ENCODE results near the gene LY6G5C.
A peak's percentile ranks its signal among the peaks of the same experiment; 100 is the strongest.
"Not testable (repeated sequence)": the region's sequence is repeated elsewhere in the genome, so short reads cannot be mapped to it uniquely, and the experiment has no call there.

The LY6G5C gene

GRCh38 chr6:31712296-31712695 is 31.4 kb upstream of the LY6G5C start:
- Histone ChIP-seq H3K79me2 (ENCODE audit: insufficient read depth, low read depth) (no peaks in the 10 kb centered on the region), H3K27me3 (ENCODE audit: insufficient read depth, low read depth) (no peaks in the 10 kb centered on the region), H3K4me3 (IDR thresholded peaks at IDR 0.05; ENCODE audit: insufficient read depth, low read depth, low read length) (no peak overlapping the region), H2AFZ (ENCODE audit: low read depth) (no peak overlapping the region), H3K27ac (no peak overlapping the region), H3K36me3 (ENCODE audit: insufficient read depth) (no peaks in the 10 kb centered on the region), H4K20me1 (ENCODE audit: insufficient read depth) (no peaks in the 10 kb centered on the region), H3K9ac (no peak overlapping the region), H3K4me2 (no peak overlapping the region), H3K4me1 (ENCODE audit: low read depth, poor library complexity, severe bottlenecking) (peaks cover 7% of the 10 kb centered on the region)
- 0 out of 2 replicates have a peak, but pooled peaks have one; percentile 24 for TF ChIP-seq CTCF (conservative IDR thresholded peaks at IDR 0.05; ENCODE audit: low read depth, low read length)

DNA sequence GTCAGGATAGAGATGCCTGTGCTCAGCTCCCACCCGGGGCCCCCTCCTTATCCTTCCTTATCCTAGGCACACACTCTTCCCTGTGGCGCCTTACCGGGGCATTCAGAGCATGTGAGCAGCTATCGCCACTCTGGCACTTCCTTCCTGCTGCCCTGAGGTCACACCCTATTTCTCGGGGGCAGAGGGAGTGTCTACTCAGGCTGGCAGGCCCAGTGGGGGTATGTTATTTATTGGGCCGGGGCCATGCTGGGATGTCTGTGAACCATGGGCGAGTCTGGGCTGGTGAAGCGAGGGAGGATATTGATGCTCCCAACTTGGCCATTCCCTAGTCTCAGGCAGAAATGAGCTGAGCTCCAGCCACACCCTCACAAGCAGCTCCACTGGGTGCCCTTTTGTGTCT is 30.4 kb upstream of the LY6G5C start:
- H3K4me2 ChIP-seq, result no peak overlapping the region
- peaks cover 7% of the 10 kb centered on the region for H3K4me1 ChIP-seq (ENCODE audit: low read depth, poor library complexity, severe bottlenecking)
- no peak overlapping the region for H3K4me3 ChIP-seq (IDR thresholded peaks at IDR 0.05; ENCODE audit: insufficient read depth, low read depth, low read length)
- no peak overlapping the region for H3K27ac ChIP-seq
- H4K20me1 ChIP-seq (ENCODE audit: insufficient read depth), result no peaks in the 10 kb centered on the region
- no peak overlapping the region for H3K9ac ChIP-seq
- H3K36me3 ChIP-seq (ENCODE audit: insufficient read depth), result no peaks in the 10 kb centered on the region
- no peak for TF ChIP-seq CTCF (conservative IDR thresholded peaks at IDR 0.05; ENCODE audit: low read depth, low read length)
- H3K27me3 ChIP-seq (ENCODE audit: insufficient read depth, low read depth), result 0 out of 2 replicates have a peak, but pooled peaks cover 2% of the 10 kb centered on the region
- H3K79me2 ChIP-seq (ENCODE audit: insufficient read depth, low read depth), result no peaks in the 10 kb centered on the region
- H2AFZ ChIP-seq (ENCODE audit: low read depth), result no peak overlapping the region

DNA sequence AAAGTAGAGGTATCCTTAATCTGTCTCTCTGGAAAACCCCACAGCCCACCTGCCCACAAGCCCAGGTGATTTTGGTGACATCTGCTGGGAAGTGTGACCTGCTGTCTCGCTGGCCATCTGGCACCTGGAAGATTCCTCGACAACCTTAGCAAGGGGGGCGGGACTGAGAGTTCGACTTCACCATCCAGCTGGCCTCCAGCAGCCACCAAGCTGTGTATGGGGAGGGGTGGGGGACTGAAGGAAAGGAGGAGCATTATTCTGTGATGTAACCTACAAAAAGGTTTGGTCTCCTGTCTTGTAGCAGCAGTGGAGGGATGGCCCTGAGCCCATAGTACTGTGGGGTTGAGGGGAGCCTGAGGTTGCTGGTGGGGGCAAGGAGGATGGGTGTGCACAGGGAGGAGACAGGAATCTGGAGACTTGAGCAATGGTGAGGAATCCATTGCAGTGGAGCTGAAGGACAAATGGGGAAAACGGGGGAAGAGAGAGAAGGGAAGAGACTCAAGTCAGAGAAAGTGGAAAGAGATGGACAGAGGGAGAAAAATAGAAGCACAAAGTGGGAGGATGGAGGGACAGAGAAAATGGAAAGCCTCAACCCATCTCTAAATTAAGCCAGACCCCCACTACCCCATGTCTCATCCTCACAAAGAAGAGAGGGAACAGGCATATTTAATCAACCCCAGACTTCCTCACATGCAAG is 29.8 kb upstream of the LY6G5C start:
- Histone ChIP-seq H2AFZ (ENCODE audit: low read depth) (no peak overlapping the region), H4K20me1 (ENCODE audit: insufficient read depth) (no peaks in the 10 kb centered on the region), H3K4me3 (IDR thresholded peaks at IDR 0.05; ENCODE audit: insufficient read depth, low read depth, low read length) (no peak overlapping the region), H3K27ac (no peak overlapping the region), H3K4me1 (ENCODE audit: low read depth, poor library complexity, severe bottlenecking) (peaks cover 7% of the 10 kb centered on the region), H3K27me3 (ENCODE audit: insufficient read depth, low read depth) (0 out of 2 replicates have a peak, but pooled peaks cover 2% of the 10 kb centered on the region), H3K9ac (no peak overlapping the region), H3K36me3 (ENCODE audit: insufficient read depth) (no peaks in the 10 kb centered on the region), H3K79me2 (ENCODE audit: insufficient read depth, low read depth) (no peaks in the 10 kb centered on the region), H3K4me2 (no peak overlapping the region)
- no peak for TF ChIP-seq CTCF (conservative IDR thresholded peaks at IDR 0.05; ENCODE audit: low read depth, low read length)

DNA sequence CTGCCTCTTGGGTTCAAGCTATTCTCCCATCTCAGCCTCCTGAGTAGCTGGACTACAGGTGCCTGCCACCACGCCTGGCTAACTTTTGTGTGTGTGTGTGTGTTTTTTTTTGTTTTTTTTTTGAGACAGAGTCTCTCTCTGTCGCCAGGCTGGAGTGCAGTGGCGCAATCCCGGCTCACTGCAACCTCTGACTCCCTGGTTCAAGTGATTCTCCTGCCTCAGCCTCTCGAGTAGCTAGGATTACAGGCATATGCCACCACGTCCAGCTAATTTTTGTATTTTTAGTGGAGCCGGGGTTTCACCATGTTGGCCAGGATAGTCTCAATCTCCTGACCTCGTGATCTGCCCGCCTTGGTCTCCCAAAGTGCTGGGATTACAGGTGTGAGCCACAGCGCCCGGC is 28.3 kb upstream of the LY6G5C start:
- H3K4me2 ChIP-seq; H3K9ac ChIP-seq; H3K4me3 ChIP-seq (IDR thresholded peaks at IDR 0.05; ENCODE audit: insufficient read depth, low read depth, low read length); H3K27ac ChIP-seq; H3K27me3 ChIP-seq (ENCODE audit: insufficient read depth, low read depth); H3K36me3 ChIP-seq (ENCODE audit: insufficient read depth); H4K20me1 ChIP-seq (ENCODE audit: insufficient read depth); H2AFZ ChIP-seq (ENCODE audit: low read depth); H3K4me1 ChIP-seq (ENCODE audit: low read depth, poor library complexity, severe bottlenecking); H3K79me2 ChIP-seq (ENCODE audit: insufficient read depth, low read depth): not testable (repeated sequence)

GRCh38 chr6:31708224-31708623 is 27.4 kb upstream of the LY6G5C start:
- Histone ChIP-seq H3K4me3 (IDR thresholded peaks at IDR 0.05; ENCODE audit: insufficient read depth, low read depth, low read length) (no peak overlapping the region), H3K4me1 (ENCODE audit: low read depth, poor library complexity, severe bottlenecking) (peaks cover 13% of the 10 kb centered on the region), H3K79me2 (ENCODE audit: insufficient read depth, low read depth) (no peaks in the 10 kb centered on the region), H2AFZ (ENCODE audit: low read depth) (no peak overlapping the region), H4K20me1 (ENCODE audit: insufficient read depth) (no peaks in the 10 kb centered on the region), H3K9ac (no peak overlapping the region), H3K27me3 (ENCODE audit: insufficient read depth, low read depth) (0 out of 2 replicates have a peak, but pooled peaks cover 2% of the 10 kb centered on the region), H3K4me2 (no peak overlapping the region), H3K27ac (no peak overlapping the region), H3K36me3 (ENCODE audit: insufficient read depth) (no peaks in the 10 kb centered on the region)
- no peak for TF ChIP-seq CTCF (conservative IDR thresholded peaks at IDR 0.05; ENCODE audit: low read depth, low read length)
